DMS153 (cell line): ENCODE measurements around the gene METTL2A.
"Not testable (repeated sequence)": the region's sequence is repeated elsewhere in the genome, so short reads cannot be mapped to it uniquely, and the experiment has no call there.

Experiments
- DNase-seq: peaks from one replicate; lab custom pipeline; 2025; lab: John Stamatoyannopoulos, UW

METTL2A gene

GRCh38 chr17:62471380-62471880 lies 47.7 kb downstream of the METTL2A start:
- not testable (repeated sequence) for DNase-seq

DNA sequence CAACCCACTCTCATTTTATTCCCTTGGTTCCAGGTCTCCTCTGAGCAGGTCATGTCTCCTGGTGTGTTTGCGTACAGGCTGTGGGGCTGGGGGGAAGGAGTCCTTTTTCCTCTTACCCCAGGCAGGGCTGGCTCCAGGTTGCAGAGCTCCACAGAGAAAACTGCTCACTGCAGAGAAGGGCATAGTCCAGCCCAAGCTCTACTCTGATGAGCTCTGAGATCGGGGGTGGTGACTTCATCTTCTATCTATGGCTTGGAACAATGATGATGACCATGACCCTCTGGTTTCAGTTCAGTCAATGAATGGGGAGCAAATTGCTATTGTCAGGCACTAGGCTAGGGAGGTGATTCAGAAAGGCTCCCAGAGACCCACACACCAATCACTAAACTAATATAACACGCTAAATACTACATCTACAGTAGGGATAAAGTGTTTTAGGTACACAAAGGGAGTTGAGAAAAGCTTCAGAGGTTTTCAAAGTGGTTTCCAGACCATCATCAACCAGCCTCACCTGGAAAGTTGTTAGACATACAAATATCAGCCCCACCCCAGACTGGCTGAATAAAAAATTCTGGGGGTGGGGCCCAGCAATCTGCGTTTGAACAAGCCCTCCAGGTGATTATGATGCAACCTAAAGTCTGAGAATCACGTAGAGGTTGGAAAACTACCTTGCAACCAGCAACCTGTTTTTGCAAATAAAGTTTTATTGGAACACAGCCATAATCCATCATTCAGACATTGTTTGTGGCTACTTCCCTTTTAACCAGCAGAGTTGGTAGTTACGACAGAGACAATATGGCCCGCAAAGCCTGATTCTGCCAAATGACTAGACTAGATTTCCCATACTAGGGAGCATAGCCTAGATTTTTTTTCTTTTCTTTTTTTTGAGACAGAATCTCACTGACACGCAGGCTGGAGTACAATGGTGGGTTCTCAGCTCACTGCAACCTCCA lies 49.6 kb downstream of the METTL2A start:
- not testable (repeated sequence) for DNase-seq

GRCh38 chr17:62477111-62477510 lies 53.4 kb downstream of the METTL2A start:
- DNase-seq: not testable (repeated sequence)

DNA sequence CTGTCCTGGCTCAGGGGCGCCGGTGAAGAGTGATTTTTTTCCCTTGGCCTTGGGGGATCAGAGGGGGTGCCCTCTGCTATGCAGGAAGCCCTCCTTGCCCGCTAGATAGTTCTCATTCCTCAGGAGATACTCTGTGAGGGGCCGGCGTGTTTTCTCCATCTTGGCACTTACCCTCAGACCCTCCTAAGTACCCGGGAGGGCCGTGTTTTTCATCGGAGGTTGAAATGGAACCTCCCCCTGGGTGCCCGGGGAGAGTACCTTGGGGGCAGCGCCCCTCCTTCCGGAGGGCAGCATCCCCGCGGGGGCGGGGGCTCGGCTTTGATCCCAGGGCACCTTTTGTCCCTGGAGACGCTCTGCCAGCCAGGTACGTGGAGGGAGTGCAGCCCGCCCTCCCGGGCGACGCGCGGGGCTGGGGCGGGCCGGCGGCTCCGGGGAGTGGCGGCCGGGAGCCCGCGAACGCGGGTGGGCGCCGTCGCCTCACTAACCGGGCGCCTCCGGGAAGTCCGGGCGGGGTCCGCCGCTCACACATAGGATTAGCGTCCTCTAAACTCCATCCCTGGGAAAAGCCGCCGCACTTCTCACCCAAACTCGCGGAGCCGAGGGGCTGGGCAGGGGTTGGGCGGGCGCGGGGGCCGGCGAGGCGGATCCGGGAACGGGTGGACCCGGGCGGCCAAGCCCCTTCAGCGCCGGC lies 54.2 kb downstream of the METTL2A start:
- not testable (repeated sequence) for DNase-seq

DNA sequence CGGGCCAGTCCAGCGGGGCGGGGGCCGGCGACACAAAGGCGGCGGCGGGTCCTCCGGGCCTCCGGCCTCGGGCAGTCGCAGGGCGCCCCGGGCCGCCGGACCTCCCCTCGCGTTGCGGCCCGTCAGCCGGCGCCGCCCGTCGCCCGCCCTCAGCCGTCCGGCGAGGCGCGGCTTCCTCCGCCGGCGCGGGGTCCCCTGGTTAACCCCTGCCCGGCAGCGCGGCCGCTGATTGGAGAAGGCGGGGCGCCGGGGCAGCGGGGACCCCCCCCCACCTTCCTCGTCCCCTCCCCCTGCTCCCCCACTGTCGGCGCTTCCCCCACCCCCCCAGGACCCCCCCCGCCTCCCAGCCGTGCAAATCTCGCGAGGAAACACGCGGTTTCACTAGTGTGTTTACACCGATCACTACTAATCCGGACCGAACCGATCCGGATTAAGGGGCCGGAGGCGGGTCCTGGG lies 54.8 kb downstream of the METTL2A start, which contains the start of gene TLK2:
TLK2 (plus strand) TSS at position 402 of the 456 bp plus-strand sequence. CDS start 2,301 bp downstream, outside the sequence.
- peak; percentile 43 for DNase-seq

DNA sequence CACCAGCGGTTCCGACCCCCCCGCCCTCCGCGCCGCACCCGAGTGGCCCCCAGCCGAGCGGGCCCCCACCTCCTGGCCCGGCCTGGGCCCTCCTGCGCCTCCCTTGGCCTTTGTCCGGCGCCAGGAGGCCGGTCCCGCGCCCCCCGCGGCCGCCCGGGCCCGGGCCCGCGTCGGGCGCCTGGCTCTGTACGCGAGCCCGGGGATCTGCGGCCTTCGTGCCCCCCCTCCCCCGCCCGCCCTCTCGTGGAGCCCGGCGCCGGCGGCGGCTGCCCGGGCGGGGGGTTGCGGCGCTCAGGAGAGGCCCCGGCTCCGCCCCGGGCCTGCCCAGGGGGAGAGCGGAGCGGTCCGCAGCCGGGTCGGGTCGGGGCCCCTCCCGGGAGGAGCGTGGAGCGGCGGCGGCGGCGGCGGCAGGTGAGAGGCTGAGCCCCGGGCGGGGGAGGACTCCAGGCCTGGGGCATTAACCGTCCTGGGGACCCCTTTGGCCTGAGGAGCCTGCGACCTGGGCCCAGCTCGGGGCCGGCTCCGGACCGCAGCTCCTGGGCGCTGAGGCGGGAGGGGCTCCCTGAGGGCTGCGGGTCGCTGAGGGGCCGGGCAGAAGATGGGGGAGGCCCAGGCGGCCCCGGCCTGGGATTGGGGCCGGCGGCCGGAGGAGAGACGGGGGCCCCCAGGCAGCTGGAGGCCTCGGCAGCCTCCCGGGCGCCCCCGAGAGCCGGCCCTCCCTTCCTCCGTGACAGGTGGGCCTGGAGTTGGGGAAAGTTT lies 55.4 kb downstream of the METTL2A start:
- DNase-seq: not testable (repeated sequence)

GRCh38 chr17:62479639-62480258 lies 56.1 kb downstream of the METTL2A start:
- not testable (repeated sequence) for DNase-seq

DNA sequence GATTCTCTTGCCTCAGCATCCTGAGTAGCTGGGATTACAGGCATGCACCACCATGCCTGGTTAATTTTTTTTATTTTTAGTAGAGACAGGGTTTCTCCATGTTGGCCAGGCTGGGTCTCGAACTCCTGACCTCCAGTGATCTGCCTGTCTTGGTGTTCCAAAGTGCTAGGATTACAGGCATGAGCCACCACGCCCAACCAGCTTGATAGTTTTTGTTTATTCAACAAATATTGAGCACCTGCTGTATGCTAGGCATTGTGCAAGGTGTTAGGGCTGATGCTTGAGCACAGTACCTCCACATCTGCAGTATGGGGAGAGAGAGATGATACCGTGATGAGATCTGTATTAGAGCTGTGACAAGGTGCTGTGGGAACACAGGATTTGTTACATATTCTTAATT lies 58.9 kb downstream of the METTL2A start:
- not testable (repeated sequence) for DNase-seq

DNA sequence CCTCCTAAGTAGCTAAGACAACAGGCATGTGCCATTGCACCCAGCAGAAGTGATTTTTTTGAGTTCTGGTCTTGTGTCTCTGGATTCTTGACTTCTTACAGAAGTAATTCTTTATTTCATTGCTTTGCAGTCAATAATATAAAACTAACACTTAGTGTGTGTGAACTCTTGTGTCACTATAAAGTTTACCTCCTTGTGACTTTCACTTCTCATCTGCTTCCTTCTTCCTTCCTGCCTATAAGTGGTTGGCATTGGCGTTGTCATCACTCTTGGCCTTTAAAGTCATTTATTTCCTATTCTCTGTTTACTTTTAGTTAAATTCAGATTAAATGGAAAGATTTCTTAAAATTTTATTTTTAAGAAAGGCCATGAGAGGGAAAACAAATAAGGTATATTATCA lies 67.3 kb downstream of the METTL2A start:
- DNase-seq: not testable (repeated sequence)

DNA sequence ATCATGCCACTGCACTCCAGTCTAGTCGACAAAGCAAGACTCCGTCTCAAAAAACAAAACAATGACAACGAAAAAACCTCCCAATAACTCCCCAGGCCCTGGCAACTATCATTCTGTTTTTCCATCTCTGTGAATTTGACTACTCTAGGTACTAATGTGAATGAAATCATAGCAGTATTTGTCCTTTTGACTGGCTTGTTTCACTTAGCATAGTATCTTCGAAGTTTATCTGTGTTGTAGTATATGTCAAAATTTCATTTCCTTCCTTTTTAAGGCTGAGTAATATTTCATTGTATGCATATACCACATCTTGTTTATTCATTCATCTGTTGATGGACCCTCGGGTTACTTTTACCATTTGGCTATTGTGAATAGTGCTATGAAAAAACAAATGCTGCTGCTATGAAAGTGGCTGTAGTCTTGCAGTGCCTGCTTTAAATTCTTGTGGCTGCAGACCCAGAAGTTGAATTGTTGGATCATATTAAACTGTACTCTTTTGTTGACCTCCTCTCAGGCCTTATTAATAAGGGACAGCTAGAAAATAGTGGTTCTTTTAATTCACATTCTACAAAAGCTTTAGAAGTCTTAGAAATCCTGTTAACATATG lies 69.5 kb downstream of the METTL2A start:
- DNase-seq: not testable (repeated sequence)

- not testable (repeated sequence) for DNase-seq
Observed at GRCh38 chr17:62494073-62494472, 70.4 kb downstream of the METTL2A start.

- DNase-seq: not testable (repeated sequence)
Observed at GRCh38 chr17:62496344-62496743, 72.6 kb downstream of the METTL2A start.

DNA sequence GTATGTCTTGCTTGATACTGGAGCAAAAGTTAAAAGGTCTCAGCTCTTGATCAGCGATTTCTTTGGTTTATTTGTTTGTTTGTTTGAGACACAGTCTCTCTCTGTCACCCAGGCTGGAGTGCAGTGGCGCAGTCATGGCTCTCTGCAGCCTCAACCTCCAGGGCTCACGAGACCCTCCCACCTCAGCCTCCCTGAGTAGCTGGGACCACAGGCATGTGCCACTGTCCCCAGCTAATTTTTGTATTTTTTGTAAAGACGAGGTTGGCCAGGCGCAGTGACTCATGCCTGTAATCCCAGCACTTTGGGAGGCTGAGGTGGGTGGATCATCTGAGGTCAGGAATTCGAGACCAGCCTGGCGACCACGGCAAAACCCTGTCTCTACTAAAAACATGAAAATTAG lies 75.1 kb downstream of the METTL2A start:
- not testable (repeated sequence) for DNase-seq
